ENCODE measurements around the gene TMTC4.

The TMTC4 gene

GRCh38 chr13:100668408-100668807, 6.2 kb downstream of the TMTC4 start:
- DNase-seq (ENCODE audit: low read depth in 2 of 3, low spot score in 1 of 3): no peak

GRCh38 chr13:100667894-100668293, 6.7 kb downstream of the TMTC4 start:
- no peak for DNase-seq (ENCODE audit: low read depth in 2 of 3, low spot score in 1 of 3)

- no peak for DNase-seq (ENCODE audit: low read depth in 2 of 3, low spot score in 1 of 3)
These were observed 8.5 kb downstream of the TMTC4 start for GRCh38 chr13:100666124-100666523.

- DNase-seq (ENCODE audit: low read depth in 2 of 3, low spot score in 1 of 3): no peak
These were observed 9.2 kb downstream of the TMTC4 start for GRCh38 chr13:100665403-100665802.

GRCh38 chr13:100664171-100664900, 10.3 kb downstream of the TMTC4 start:
- no peak for DNase-seq (ENCODE audit: low read depth in 2 of 3, low spot score in 1 of 3)

GRCh38 chr13:100662468-100663211, 12.0 kb downstream of the TMTC4 start:
- no peak for DNase-seq (ENCODE audit: low read depth in 2 of 3, low spot score in 1 of 3)

- DNase-seq (ENCODE audit: low read depth in 2 of 3, low spot score in 1 of 3): no peak
These were observed 13.8 kb downstream of the TMTC4 start for GRCh38 chr13:100660761-100661160.

- DNase-seq (ENCODE audit: low read depth in 2 of 3, low spot score in 1 of 3): no peak
These were observed 15.0 kb downstream of the TMTC4 start for GRCh38 chr13:100659578-100659977.

GRCh38 chr13:100658363-100658762, 16.2 kb downstream of the TMTC4 start:
- no peak for DNase-seq (ENCODE audit: low read depth in 2 of 3, low spot score in 1 of 3)

GRCh38 chr13:100657881-100658315, 16.7 kb downstream of the TMTC4 start:
- DNase-seq (ENCODE audit: low read depth in 2 of 3, low spot score in 1 of 3): no peak

- no peak for DNase-seq (ENCODE audit: low read depth in 2 of 3, low spot score in 1 of 3)
These were observed 22.1 kb downstream of the TMTC4 start for GRCh38 chr13:100652510-100652909.

GRCh38 chr13:100650326-100650725, 24.3 kb downstream of the TMTC4 start:
- DNase-seq (ENCODE audit: low read depth in 2 of 3, low spot score in 1 of 3): no peak

- DNase-seq (ENCODE audit: low read depth in 2 of 3, low spot score in 1 of 3): no peak
These were observed 26.2 kb downstream of the TMTC4 start for GRCh38 chr13:100648354-100648753.

- DNase-seq (ENCODE audit: low read depth in 2 of 3, low spot score in 1 of 3): no peak
These were observed 27.7 kb downstream of the TMTC4 start for GRCh38 chr13:100646871-100647270.

GRCh38 chr13:100646030-100646673, 28.4 kb downstream of the TMTC4 start:
- DNase-seq (ENCODE audit: low read depth in 2 of 3, low spot score in 1 of 3): no peak

- no peak for DNase-seq (ENCODE audit: low read depth in 2 of 3, low spot score in 1 of 3)
These were observed 29.2 kb downstream of the TMTC4 start for GRCh38 chr13:100645382-100645781.

GRCh38 chr13:100644371-100644770, 30.2 kb downstream of the TMTC4 start:
- no peak for DNase-seq (ENCODE audit: low read depth in 2 of 3, low spot score in 1 of 3)

- no peak for DNase-seq (ENCODE audit: low read depth in 2 of 3, low spot score in 1 of 3)
These were observed 36.8 kb downstream of the TMTC4 start for GRCh38 chr13:100637796-100638195.

GRCh38 chr13:100637380-100637779, 37.2 kb downstream of the TMTC4 start:
- no peak for DNase-seq (ENCODE audit: low read depth in 2 of 3, low spot score in 1 of 3)

GRCh38 chr13:100636441-100636840, 38.2 kb downstream of the TMTC4 start:
- no peak for DNase-seq (ENCODE audit: low read depth in 2 of 3, low spot score in 1 of 3)

- no peak for DNase-seq (ENCODE audit: low read depth in 2 of 3, low spot score in 1 of 3)
These were observed 38.6 kb downstream of the TMTC4 start for GRCh38 chr13:100636004-100636403.

GRCh38 chr13:100634696-100635095, 39.9 kb downstream of the TMTC4 start:
- DNase-seq (ENCODE audit: low read depth in 2 of 3, low spot score in 1 of 3): no peak

Measured in stimulated activated CD4-positive, alpha-beta T cell treated with anti-CD3 and anti-CD28 coated beads, Interleukin-12 subunit alpha, Interleukin-12 subunit beta, amount 100 ng/mL, for 48 hours (primary cell).